HepG2 (cell line): ENCODE measurements around the gene HYLS1. TPM values are rescaled to one million over a fixed set of nuclear protein-coding genes. Genes with fewer than 3 reads are reported as not detected.
A peak's percentile ranks its signal among the peaks of the same experiment; 100 is the strongest.

Experiments
- DR1 ChIP-seq: sonication (generic); formaldehyde crosslinking; IDR thresholded peaks from 2 replicates; pipeline ENCODE4 v1.8.0; 2021; ENCODE audit warnings: mild to moderate bottlenecking, missing genetic modification reagents, inconsistent platforms
- ETV5 ChIP-seq: IDR thresholded peaks from 2 replicates; pipeline ENCODE4 v1.6.1; 2018; ENCODE audit warnings: missing biosample characterization, missing genetic modification reagents, inconsistent platforms, borderline replicate concordance
- FOXC1 ChIP-seq: sonication (generic); formaldehyde crosslinking; IDR thresholded peaks from 2 replicates; pipeline ENCODE4 v1.8.0; 2022; ENCODE audit warnings: mild to moderate bottlenecking, missing genetic modification reagents, borderline replicate concordance
- NR0B2 ChIP-seq: sonication (generic); formaldehyde crosslinking; IDR thresholded peaks from 2 replicates; pipeline ENCODE4 v1.4.0; 2020; ENCODE audit warnings: mild to moderate bottlenecking, missing genetic modification reagents
- POGK ChIP-seq: sonication (generic); formaldehyde crosslinking; conservative IDR thresholded peaks from 2 replicates; pipeline ENCODE4 v1.8.0; 2022; ENCODE audit warnings: mild to moderate bottlenecking, moderate library complexity, missing genetic modification reagents
- PRDM10 ChIP-seq: sonication (generic); formaldehyde crosslinking; IDR thresholded peaks from 2 replicates; pipeline ENCODE4 v1.4.0; 2020; ENCODE audit warnings: low read depth, missing genetic modification reagents
- RERE ChIP-seq: IDR thresholded peaks from 2 replicates; pipeline ENCODE4 v1.6.1; 2016; ENCODE audit warnings: low read depth, missing genetic modification reagents, missing compliant biosample characterization
- SALL1 ChIP-seq: sonication (generic); formaldehyde crosslinking; IDR thresholded peaks from 2 replicates; pipeline ENCODE4 v1.8.0; 2022; ENCODE audit warnings: mild to moderate bottlenecking, missing genetic modification reagents
- SOX5 ChIP-seq: IDR thresholded peaks from 2 replicates; pipeline ENCODE4 v1.6.1; 2016; ENCODE audit warnings: borderline replicate concordance
- SP1 ChIP-seq, 2 experiments: fragments of 450-650 bp in 1 of 2; sonication (generic) in 1 of 2; formaldehyde crosslinking in 1 of 2; IDR thresholded peaks; 2 replicates each; pipeline versions ENCODE4 v1.4.0 to v1.6.1; 2016 to 2020; ENCODE audit warnings: missing genetic modification reagents in 1 of 2
- XRCC5 ChIP-seq: fragments of 200-400 bp; formaldehyde crosslinking; optimal IDR thresholded peaks from 2 replicates; pipeline ENCODE3; 2017; ENCODE audit warnings: mild to moderate bottlenecking, low read length
- ZBTB1 ChIP-seq: sonication (generic); formaldehyde crosslinking; IDR thresholded peaks from 2 replicates; pipeline ENCODE4 v1.4.0; 2020; ENCODE audit warnings: missing genetic modification reagents, borderline replicate concordance
- ZC3H13 ChIP-seq: sonication (generic); formaldehyde crosslinking; IDR thresholded peaks from 2 replicates; pipeline ENCODE4 v1.8.1; 2023; ENCODE audit warnings: mild to moderate bottlenecking, missing genetic modification reagents, moderate library complexity
- ZNF235 ChIP-seq: sonication (generic); formaldehyde crosslinking; IDR thresholded peaks from 2 replicates; pipeline ENCODE4 v1.8.1; 2023; ENCODE audit warnings: mild to moderate bottlenecking, missing genetic modification reagents, borderline replicate concordance
- ZNF768 ChIP-seq: sonication (generic); formaldehyde crosslinking; IDR thresholded peaks from 2 replicates; pipeline ENCODE4 v1.4.0; 2020; ENCODE audit warnings: missing genetic modification reagents
- polyA plus RNA-seq, 8 experiments: library from polyadenylated mRNA; depleted of rRNA in 3 of 8; stranded (reverse) in 7 of 8; unstranded in 1 of 8; fragments of >200 nt; fragmentation: Illumina TruSeq in 4 of 8; extraction: Trizol in 4 of 8; gene quantifications; 2 replicates each; pipeline versions ENCODE4 v1.2.1 to v1.2.3, GENCODE V29; 2011 to 2016; ENCODE audit warnings: low read depth in 4 of 8, missing spikeins in 1 of 8, mixed read lengths in 1 of 8; ENCODE audit not compliant: insufficient read depth in 1 of 8
- total RNA-seq, 5 experiments: library from RNA; depleted of rRNA; stranded (reverse); fragments of >200 nt; fragmentation: Illumina TruSeq; extraction: Trizol; gene quantifications; 2 replicates each; pipeline ENCODE4 v1.2.3, GENCODE V29; 2016; ENCODE audit warnings: low read depth in 1 of 5

HYLS1 gene
- total and polyA plus RNA-seq, 2 of the 13 experiments (the other 11 are each of a cell fraction or from before 2014, with no cell fraction given), result 1.3 to 3.8 TPM

DNA sequence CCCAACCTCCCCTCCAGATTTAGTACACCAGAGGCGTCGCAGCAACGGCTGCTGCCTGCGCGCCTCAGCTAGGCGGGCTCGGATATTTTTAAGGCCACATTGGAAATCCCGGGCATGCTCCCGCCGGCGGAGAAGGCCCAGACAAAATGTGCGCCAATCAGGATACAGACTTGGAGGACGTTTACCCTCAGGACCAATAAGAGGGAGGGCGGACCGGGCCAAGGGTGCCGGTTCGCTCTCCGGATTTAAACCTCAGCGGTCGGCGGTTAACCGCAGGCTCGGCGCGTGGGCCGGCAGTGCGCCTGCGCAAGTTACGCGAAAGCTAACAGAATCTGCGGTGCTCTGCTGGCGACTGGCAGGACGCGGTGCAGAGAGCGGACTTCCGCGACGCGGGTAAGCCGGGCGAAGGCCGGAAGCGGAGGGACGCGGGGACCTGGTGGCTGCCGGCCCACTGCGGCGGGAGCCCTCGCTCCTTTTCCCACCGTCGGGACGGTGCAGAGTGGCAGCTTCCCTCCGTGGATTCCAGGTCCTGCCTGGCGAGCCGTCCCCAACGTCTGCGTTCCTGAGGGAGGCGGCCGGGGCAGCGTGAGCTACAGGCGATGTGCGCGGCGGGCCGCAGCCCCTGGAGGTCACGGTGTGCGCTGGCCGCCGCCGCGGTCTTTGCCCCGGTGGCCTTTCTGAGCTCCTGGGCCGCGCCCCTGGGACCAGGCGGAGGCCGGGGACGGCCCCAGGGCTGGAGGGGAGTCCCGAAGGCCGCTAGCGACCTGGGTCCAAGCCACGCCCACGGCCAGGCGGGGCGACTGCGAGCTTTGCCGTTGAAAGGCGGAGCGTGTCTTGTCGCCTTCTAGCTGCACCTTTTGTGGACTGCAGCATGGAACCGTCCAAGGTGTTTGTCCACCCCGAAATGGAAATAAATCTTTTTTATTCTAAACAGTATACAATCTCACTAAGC lies at the start of gene HYLS1 (continued):
- TF ChIP-seq ZNF235 (CRISPR knock-in tag), result 0 out of 2 replicates have a peak, but pooled peaks have one; percentile 51
- TF ChIP-seq RERE (CRISPR knock-in tag), result no peak
- no peak for TF ChIP-seq SP1 (IDR thresholded peaks at IDR 0.05)
- 0 out of 2 replicates have a peak, but pooled peaks have one; percentile 25 for TF ChIP-seq SP1 (CRISPR knock-in tag; IDR thresholded peaks at IDR 0.05)
- peak; percentile 28; the same call in 1 of the 2 replicates for TF ChIP-seq ZC3H13 (CRISPR knock-in tag)
- no peak; the same call in none of the 2 replicates for TF ChIP-seq ETV5 (CRISPR knock-in tag)
- TF ChIP-seq FOXC1 (CRISPR knock-in tag), result no peak
- TF ChIP-seq DR1 (CRISPR knock-in tag), result 0 out of 2 replicates have a peak, but pooled peaks have one; percentile 55
- TF ChIP-seq NR0B2 (CRISPR knock-in tag), result peak; percentile 62; the same call in 1 of the 2 replicates
- 0 out of 2 replicates have a peak, but pooled peaks have one; percentile 10 for TF ChIP-seq SOX5 (CRISPR knock-in tag)
- peak; percentile 66 for TF ChIP-seq ZNF768
- peak; percentile 69 for TF ChIP-seq POGK
- peak; percentile 36 for TF ChIP-seq XRCC5
- TF ChIP-seq PRDM10 (CRISPR knock-in tag), result peak; percentile 84
- TF ChIP-seq ZBTB1 (CRISPR knock-in tag), result peak; percentile 58; the same call in 1 of the 2 replicates
- TF ChIP-seq SALL1, result peak; percentile 64
